HL-60 (cell line): ENCODE measurements around the gene RIBC1.

Experiments
- DNase-seq, 2 experiments: peaks; one replicate each; pipeline ENCODE4 v3.0.0-alpha.2; 2010 to 2020; ENCODE audit warnings: low read depth in 1 of 2, low spot score in 1 of 2
- H3K27ac ChIP-seq: fragments of 250-450 bp; sonication (Bioruptor Pico); replicated peaks from 2 replicates; pipeline ENCODE4 v1.5.1; 2020; ENCODE audit warnings: mild to moderate bottlenecking, moderate library complexity
- H3K27me3 ChIP-seq: fragments of 250-450 bp; sonication (Bioruptor Pico); 2 replicates; pipeline ENCODE4 v1.5.1; 2021; ENCODE audit warnings: mild to moderate bottlenecking, moderate library complexity; ENCODE audit not compliant: insufficient read depth, poor library complexity, severe bottlenecking
- H3K4me3 ChIP-seq: replicated peaks from 2 replicates; pipeline ENCODE4 v1.5.1; 2011; ENCODE audit warnings: mild to moderate bottlenecking, control low read depth, low read length; ENCODE audit not compliant: insufficient read depth
- CTCF ChIP-seq: IDR thresholded peaks from one replicate; pipeline ENCODE4 v1.5.1; 2011; ENCODE audit warnings: low read length, control low read depth, inconsistent platforms; ENCODE audit not compliant: insufficient read depth
- GABPA ChIP-seq: IDR thresholded peaks from 2 replicates; pipeline ENCODE4 v1.6.1; 2012; ENCODE audit warnings: low read depth
- POLR2AphosphoS5 ChIP-seq: IDR thresholded peaks from 2 replicates; pipeline ENCODE4 v1.6.1; 2012; ENCODE audit warnings: low read depth
- REST ChIP-seq: IDR thresholded peaks from 2 replicates; pipeline ENCODE4 v1.6.1; 2012; ENCODE audit warnings: low read depth; ENCODE audit not compliant: insufficient replicate concordance
- SPI1 ChIP-seq: IDR thresholded peaks from 2 replicates; pipeline ENCODE4 v1.6.1; 2012; ENCODE audit warnings: low read depth, mild to moderate bottlenecking, borderline replicate concordance

Gene RIBC1

GRCh38 chrX:53435997-53436396 is 13.3 kb downstream of the RIBC1 start:
- H3K27ac ChIP-seq = no peak overlapping the region
- TF ChIP-seq CTCF (peak; percentile 61), POLR2AphosphoS5 (no peak)
- peak in 1 of 2 experiments; percentile 77 for DNase-seq
- no peaks in the 10 kb centered on the region for H3K27me3 ChIP-seq
- H3K4me3 ChIP-seq = no peak overlapping the region

GRCh38 chrX:53437206-53437605 is 14.5 kb downstream of the RIBC1 start:
- no peak overlapping the region for H3K27ac ChIP-seq
- H3K27me3 ChIP-seq = no peaks in the 10 kb centered on the region
- H3K4me3 ChIP-seq = no peak overlapping the region
- no peak for DNase-seq
- TF ChIP-seq CTCF (no peak), GABPA (no peak), REST (no peak), POLR2AphosphoS5 (no peak), SPI1 (no peak)

GRCh38 chrX:53438174-53438831 is 15.6 kb downstream of the RIBC1 start:
- Histone ChIP-seq H3K4me3 (no peak overlapping the region), H3K27me3 (no peaks in the 10 kb centered on the region), H3K27ac (no peak overlapping the region)
- TF ChIP-seq CTCF (no peak), SPI1 (no peak), GABPA (no peak), REST (no peak), POLR2AphosphoS5 (no peak)
- DNase-seq = no peak

GRCh38 chrX:53438832-53439230 is 16.2 kb downstream of the RIBC1 start:
- Histone ChIP-seq H3K27ac (no peak overlapping the region), H3K4me3 (no peak overlapping the region), H3K27me3 (no peaks in the 10 kb centered on the region)
- no peak for DNase-seq
- TF ChIP-seq CTCF = no peak
- no peak for TF ChIP-seq REST
- TF ChIP-seq GABPA = no peak
- TF ChIP-seq SPI1 = no peak
- TF ChIP-seq POLR2AphosphoS5 = no peak
